UCSD-AML1 (cell line): ENCODE measurements around the gene SGPP1.
"Not testable (repeated sequence)": the region's sequence is repeated elsewhere in the genome, so short reads cannot be mapped to it uniquely, and the experiment has no call there.

ENCODE experiments used
- DNase-seq: peaks from one replicate; lab custom pipeline; 2025; ENCODE audit not compliant: unreplicated experiment; lab: John Stamatoyannopoulos, UW

Gene SGPP1

DNA sequence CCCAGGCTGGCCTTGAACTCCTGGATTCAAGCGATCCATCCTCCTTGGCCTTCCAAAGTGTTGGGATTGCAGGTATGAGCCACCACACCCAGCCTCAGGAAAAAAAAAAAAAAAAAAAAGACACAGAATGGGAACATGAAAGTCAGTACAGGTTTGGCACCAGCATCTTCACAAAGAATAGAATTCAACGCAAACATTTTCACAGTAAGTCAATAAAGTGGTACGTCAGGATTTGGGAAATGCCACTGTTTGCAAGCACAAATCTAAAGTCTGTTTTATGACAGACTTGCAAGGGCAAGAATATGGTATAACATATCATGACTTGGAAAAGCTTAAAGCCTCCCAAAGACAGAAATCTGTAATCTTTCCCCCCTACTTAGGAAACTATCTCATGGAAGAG is 51.2 kb downstream of the SGPP1 start:
- DNase-seq: no peak

DNA sequence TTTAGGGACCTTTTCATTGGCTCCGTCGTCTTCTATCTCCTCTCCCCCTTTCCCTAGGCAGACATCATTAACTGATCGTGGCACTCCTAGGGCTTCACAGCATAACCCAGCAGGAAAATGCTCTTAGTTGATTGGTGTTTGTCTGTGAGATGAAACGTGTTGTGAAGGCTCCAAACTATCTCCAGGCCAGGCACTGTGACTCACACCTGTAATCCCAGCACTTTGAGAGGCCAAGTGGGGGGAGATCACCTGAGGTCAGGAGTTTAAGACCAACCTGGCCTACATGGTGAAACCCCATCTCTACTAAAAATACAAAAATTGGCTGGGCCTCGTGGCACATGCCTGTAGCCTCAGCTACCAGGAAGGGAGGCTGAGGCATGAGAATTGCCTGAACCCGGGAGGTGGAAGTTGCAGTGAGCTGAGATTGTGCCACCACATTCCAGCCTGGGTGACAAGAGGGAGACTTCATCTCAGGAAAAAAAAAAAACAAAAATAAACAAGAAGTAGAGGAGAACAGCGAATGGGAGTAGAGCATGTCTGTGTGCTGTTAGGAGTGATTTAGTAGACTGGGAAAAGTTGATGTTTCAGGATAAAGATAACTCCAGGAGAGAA is 53.9 kb downstream of the SGPP1 start:
- DNase-seq: no peak

DNA sequence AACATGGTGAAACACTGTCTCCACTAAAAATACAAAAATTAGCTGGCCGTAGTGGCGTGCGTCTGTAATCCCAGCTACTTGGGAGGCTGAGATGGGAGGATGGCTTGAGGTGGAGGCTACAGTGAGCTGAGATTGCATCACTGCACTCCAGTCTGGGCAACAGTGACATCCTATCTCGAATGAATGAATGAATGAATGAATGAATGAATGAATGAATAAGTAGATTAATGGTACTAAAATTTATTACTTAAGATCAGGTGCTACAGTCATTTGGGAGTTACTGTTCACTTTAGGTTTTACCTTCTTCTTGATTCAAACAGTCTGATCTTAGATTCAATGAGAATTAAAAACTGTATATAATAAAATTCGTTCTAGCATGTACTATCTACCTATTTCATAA is 54.6 kb downstream of the SGPP1 start:
- no peak for DNase-seq

DNA sequence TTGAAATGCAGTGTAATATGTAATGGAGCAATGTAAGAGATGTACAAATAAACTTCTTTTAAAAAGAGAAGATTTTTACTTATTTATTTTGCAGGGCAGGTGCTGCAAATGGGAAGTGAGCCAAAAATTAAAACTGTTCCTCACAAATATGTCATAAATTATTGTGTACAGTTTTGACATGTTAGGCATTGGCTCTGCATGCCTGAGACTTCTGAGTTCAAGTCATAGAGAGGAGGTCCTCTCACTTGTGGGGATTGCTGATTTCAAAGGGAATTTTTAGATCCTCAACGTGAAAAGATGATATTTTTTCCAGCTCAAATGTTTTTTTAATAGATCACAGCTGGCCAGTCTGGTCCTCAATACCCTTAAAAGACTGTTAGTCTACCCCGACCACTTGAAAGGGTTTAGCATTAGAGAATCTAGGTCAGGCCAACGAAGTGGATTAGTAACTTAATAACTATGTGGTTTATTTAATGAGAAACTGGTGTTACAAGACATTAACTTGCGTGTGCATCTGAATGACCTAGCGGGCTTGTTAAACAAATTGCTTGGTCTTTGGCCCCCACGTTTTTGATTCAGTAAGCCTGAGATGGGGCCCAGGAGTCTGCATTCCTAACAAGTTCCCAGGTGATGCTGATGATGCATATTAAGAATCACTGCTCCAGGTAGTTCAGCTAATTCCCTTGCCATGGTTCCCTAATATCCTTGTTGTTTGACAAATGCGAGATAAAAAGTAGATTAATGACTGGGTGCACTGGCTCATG is 55.3 kb downstream of the SGPP1 start:
- DNase-seq: no peak

DNA sequence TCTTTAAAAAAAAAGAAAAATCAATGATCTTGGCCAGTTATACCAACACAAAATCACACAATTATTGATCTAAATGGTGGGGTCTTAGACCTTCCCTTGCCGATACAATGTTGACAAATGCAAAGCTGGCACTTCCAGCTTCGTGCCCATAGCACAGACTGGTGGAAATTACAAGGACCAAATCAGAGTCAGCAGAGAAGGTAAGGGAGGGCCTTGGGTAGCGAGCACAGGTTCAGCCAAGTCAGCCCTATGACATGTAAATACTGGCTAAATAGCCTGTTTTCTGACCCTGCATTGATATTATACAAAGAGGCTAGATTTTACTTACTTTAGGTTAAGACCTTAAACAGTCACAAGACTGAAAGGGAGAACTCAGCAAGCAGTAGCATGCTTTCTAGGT is 55.9 kb downstream of the SGPP1 start:
- no peak for DNase-seq

DNA sequence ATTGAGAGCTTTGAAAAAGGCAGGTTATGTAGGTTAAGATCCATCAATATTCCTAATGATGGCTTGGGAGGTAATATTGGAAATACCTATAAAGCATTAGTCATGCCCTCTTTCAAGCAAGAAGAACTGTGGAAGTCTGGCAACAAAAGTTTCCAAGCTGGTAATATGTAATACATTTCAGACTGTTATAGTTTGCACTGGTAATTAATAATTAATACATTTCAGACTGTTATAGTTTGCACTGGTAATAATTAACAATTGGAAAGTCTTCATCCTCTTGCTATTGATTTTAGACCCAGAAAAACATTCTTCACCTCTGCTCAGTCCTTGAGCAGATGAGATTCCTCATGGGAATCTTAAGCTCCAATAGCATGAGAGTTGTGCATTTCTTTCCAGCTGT is 57.2 kb downstream of the SGPP1 start:
- no peak for DNase-seq

DNA sequence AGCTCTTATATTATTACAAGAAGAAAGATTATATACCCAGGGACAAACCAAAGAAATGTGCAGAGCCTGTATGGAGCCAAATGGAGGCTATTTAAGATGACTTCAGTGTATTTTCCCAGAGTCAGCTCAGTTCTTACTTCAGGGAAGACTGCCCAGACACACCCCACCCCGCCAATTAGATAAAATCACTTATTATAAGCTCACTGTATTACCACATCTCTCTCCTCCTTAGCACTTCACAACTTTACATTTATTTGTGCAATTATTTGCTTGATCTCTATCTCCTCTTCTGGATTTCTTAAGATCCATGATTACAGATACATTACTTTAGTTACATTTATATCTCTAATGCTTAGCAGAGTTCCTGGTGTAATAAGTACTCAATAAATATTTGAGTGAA is 61.5 kb downstream of the SGPP1 start:
- no peak for DNase-seq

DNA sequence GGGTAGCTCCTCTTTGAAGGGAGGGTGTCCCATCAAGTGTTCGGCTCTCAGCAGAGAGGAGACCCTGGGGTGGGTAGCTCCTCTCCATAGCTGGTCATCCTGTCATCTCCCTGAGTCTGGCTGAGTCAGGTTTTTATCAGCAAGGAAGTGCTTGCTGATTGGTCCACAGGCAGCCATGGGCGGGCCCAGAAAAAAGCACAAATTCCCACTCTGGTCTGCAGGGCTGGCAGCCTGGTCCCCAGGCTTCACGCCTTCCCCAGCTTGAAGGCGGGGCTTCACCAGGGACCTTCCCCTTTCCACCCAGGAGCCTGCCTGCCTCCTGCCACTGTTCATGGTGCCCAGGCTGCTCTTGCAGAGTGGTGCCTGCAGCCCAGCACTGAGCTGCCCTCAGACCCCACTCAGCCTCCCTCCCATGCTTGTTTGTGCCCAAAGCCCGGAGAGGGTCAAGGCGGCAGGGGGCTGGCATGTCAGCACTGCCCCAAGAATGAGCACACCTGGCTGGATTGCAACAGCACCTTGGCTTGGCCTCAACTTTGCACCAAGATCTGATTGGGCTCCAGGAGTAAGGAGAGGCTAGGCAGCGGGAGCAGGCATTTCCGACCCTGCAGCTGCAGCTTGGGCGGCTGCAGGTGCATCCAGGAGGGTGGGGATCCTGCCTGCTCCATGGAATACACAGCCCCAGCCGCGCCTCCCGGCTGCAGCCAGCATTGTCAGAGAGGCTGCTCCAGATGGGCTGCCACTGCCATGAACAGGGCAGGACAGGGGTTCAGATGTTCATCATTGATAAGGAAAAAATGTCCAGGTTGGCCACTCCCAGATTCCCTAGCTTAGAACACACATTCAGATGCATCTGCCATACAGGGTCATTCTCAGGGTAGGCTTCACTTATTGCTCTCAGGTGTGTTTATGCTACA is 64.2 kb downstream of the SGPP1 start:
- DNase-seq: no peak

DNA sequence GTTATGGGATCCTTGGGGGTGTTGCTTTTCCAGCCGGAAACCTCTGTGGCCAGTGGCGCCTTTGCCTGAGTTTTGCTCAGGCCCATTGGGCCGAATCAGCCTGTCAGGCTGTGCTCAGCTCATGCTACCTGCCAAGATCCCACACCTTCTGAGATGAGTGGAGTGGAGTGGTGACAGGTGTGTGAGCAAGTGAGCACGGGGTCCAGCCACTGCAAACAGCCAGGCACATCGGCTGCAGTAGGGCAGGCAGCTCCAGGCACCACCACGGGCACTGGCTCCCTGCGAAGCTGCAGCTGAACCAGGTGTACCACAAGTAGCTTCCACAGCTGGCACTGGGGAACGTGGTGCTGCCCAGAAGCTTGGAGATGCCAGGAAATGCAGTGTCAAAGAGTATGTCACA is 65.1 kb downstream of the SGPP1 start:
- DNase-seq: no peak

DNA sequence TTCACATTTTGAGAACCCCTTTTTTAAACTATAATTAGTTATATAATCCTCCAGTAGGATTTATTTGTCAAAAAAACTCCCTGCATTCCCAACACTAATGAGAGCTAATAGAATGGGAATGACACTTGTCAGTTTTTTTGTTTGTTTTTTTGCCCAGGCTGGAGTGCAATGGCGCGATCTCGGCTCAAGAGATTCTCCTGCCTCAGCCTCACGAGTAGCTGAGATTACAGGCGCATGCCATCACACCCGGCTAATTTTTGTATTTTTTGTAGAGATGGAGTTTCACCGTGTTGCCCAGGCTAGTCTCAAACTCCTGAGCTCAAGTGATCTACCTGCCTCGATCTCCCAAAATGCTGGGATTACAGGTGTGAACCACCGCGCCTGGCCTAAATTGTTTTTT is 66.0 kb downstream of the SGPP1 start:
- DNase-seq: not testable (repeated sequence)

DNA sequence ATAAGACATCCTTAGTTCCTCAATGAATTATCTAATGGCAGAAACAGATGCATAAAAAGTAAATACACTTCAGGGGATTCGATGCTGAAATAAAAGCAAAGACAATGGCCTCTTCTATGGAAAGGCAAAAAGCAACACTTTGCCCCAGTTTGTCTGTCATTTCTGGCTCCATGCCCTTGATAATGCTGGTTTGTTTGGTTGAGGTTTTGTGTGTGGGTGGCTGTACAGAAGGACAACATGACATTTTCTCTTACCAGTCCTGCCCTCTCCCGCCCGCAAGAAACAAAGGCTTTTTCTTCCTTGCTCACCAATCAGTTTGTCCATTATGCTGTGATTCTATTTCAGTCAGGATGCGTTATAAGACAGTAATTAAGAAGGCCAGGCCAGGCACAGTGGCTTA is 68.1 kb downstream of the SGPP1 start:
- no peak for DNase-seq

DNA sequence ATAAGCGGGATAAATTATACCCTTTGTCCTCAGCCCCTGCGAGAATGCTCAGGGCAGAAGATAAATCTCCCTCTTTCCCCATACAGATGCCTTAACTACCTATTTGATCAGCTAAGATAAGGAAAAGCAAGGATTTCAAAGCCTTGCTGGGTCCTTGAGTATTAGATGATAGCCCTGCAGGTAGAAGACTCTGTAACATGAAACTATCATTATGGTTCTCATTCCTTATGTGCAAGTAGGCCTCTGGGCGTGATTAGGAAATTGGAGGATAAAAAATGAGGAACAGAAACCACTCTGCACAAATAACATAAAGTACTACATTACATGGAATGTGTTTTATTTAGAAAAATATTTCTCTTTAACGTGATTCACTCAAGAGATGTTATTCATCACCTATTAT is 71.7 kb downstream of the SGPP1 start:
- no peak for DNase-seq

DNA sequence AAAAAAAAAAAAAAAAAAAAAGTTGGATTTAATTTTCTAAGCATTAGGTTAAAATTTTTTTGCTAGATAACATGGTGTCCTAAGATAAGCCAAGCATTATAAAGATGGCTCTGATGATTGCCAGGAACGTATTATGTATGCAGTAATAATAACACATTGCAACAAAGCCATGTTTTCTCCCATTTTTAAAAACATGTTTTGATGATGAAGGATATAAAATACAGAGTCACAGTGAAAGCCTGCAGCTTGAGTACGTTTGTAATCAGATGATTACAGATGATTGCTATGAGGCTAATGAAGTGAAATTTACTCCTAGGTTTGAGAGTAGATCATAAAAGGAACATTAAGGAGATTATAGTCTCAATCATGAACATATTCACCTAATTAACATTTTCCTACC is 72.9 kb downstream of the SGPP1 start:
- DNase-seq: no peak

DNA sequence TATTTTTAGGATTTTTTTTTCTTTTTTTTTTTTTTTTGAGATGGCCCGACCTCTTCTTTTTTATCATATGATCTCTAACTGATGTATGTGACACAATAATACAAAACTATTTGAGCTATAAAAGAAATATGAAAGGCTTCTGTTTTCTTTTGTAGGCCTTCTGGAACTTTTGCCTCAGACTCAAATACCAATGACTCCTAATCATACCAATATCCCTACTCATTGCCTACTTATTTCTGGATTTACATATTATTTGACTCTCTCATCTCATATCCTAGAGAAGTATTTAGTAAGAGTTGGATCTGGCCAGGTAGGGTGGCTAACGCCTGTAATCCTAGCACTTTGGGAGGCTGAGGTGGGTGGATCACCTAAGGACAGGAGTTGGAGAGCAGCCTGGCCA is 73.5 kb downstream of the SGPP1 start:
- DNase-seq: no peak

DNA sequence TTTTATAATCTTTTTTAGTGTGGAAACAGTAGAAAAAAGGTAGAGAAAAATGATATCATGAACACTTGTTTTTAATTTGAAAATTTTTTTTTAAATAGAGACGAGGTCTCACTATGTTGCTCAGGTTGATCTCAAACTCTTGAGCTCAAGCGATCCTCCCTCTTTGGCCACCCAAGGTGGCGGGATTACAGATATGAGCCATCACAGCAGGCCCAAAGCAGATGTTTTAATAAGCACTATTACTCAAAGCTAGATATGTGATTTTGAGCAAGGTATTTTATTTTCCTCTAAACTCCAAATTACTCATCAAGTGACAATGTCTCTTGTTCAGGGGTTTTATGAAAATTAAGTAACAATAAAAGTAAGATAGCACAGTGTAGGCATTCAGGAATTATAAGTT is 75.5 kb downstream of the SGPP1 start:
- no peak for DNase-seq

DNA sequence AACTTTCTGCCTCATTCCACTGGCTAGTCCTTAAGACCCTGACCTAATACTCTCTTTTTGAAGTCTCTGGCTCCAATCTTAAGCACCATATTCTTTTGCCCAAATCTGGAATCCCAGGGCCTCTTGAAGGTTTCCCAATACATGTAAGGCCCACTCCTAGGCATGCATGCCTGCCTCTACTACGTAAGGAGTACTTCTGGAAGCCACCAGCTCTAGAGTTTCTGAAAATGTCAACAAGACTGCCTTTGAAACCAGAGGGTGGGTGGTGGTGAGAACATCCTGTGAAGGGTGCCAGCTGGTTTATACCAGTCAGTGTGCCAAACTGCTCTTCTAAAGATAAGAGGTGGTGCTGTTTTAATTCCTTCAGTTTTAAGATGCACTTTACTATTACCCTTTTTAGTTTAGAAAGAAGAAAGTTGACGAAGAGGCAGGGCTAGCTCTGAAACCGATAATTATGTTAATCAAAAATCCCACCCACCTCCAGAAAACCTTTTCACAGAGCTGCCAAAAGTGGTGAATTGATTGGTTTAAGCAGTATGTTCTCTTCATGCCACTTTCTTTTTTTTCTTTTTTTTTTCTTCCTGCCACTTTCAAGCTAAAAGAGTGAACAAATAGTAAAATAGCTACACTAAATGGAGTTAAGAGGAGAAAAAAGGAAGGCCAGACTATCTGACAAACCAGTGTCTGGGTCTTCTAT is 77.5 kb downstream of the SGPP1 start:
- DNase-seq: no peak

DNA sequence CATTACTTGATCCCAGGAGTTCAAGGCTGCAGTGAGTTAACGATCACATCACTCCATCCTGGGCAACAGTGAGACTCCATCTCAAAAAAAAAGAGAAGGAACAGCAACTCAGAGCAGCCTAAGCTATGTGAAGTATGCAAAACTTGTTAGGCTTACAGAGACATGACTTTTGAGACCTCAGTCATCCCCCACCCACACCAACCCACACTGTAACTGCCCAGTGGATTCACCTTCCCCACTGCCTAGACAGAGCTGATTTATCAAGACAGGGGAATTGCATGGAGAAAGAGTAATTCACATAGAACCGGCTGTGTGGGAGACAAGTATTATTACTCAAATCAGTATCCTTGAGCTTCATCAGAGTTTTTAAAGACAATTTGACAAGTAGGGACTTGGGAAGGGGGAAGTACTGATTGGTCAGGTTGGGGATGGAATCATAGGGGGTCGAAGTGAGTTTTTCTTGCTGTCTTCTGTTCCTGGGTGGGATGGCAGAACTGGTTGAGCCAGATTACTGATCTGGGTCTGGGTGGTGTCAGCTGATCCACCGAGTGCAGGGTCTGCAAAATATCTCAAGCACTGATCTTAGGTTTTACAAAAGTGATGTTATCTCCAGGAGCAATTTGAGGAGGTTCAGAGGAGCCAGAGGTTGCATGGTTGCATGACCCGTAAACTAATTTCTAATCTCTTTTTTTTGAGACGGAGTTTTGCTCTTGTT is 80.0 kb downstream of the SGPP1 start:
- no peak for DNase-seq

DNA sequence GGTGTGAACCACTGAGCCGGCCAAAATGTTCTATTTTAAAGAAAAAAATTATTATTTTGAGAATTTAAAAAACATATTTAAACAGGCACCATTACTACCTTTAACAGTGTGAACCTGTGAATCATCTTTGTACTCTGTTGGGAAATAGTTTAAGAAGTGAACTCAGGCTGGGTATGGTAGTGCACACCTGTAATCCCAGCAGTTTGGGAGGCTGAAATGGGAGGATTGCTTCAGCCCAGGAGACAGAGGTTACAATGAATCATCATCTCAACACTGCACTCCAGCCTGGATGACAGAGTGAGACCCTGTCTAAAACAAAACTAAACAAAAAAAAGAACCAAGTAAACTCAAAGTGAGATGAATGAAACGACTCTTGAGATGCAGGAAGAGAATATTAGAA is 83.1 kb downstream of the SGPP1 start:
- no peak for DNase-seq

DNA sequence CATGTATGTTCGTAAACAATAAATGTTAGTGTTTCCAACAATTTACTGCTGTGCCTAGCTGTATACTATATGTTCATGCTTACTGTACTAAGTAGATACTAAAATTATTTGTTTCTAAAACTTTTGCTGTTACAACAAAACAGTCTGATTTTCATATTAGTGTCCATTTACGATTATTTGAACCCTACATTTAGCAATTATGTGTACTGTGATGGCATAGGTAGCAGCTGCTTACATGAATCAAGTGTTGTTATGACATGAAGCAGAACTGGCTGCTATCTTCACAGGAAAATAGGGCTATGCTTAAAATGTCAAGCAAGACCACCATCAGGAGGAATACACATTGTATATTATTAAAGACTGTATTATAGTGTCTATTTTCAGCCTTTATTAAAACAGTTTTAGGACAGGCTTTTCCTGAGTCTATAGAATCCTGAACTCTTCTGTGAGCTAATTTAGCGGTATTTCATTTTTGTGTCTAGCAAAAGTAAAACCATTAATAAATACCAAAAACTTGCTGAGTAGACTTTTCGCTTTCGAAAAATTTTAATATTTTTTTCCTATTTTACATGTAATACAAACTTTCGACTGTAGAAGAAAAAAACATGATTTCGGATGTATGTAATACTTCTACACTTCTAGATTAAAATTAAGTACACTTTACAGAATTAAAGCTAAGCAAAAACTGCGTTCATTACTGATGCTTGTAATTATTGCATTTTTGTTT is 85.0 kb downstream of the SGPP1 start:
- DNase-seq: no peak

DNA sequence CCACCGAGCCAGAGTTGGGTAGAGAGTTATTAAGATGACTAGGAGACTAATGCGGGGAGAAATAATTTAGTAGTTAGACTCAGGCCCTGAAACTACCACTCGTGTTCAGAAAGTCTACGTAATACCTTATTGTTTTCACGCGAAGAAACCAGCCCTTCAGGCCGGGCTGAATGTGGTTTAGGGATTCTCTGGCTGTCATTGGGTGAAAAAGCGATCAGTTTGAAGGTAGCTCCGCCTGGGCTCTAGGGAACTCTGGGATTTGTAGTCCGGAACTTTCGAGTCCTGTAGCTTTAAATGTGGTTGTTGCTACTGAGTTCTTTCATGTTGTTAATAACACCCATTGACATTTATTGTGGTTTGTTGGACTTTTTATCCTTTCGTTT is 85.6 kb downstream of the SGPP1 start:
- DNase-seq: peak; percentile 82
